ENCODE results near the gene NEU3.
"Not testable (repeated sequence)": the region's sequence is repeated elsewhere in the genome, so short reads cannot be mapped to it uniquely, and the experiment has no call there.

- not testable (repeated sequence) for TF ChIP-seq CTCF (IDR thresholded peaks at IDR 0.05; ENCODE audit: low read depth, low read length); EZH2phosphoT487 (IDR thresholded peaks at IDR 0.05; ENCODE audit: low read depth)
Observed at GRCh38 chr11:75019200-75019599, 30.5 kb downstream of the NEU3 start.
